ENCODE data around the gene GZMM.

The GZMM gene

GRCh38 chr19:547117-547516, 3.3 kb downstream of the GZMM start:
- TF ChIP-seq CTCF (IDR thresholded peaks at IDR 0.05) = no peak

GRCh38 chr19:547836-548720, 4.2 kb downstream of the GZMM start:
- Mint-ChIP-seq H3K27me3 (ENCODE audit: low read depth, poor library complexity) (no peaks in the 10 kb centered on the region), H3K36me3 (ENCODE audit: low read depth) (peaks cover 3% of the 10 kb centered on the region), H3K4me1 (peaks cover 18% of the 10 kb centered on the region), H3K27ac (no peak overlapping the region), H3K4me3 (no peak overlapping the region), H3K9me3 (no peaks in the 10 kb centered on the region)
- no peak for TF ChIP-seq CTCF (IDR thresholded peaks at IDR 0.05)
- no peak for DNase-seq

More at GRCh38 chr19:547117-547516, 3.3 kb downstream of the GZMM start:
- no peaks in the 10 kb centered on the region for H3K27me3 Mint-ChIP-seq (ENCODE audit: low read depth, poor library complexity)
- no peak overlapping the region for H3K27ac Mint-ChIP-seq
- peaks cover 18% of the 10 kb centered on the region for H3K4me1 Mint-ChIP-seq
- H3K4me3 Mint-ChIP-seq = no peak overlapping the region
- no peak for DNase-seq
- H3K9me3 Mint-ChIP-seq = no peaks in the 10 kb centered on the region
- peaks cover 4% of the 10 kb centered on the region for H3K36me3 Mint-ChIP-seq (ENCODE audit: low read depth)

- no peaks in the 10 kb centered on the region for H3K36me3 Mint-ChIP-seq (ENCODE audit: low read depth)
- TF ChIP-seq CTCF (IDR thresholded peaks at IDR 0.05) = no peak
- H3K4me3 Mint-ChIP-seq = no peak overlapping the region
- peaks cover under 1% of the 10 kb centered on the region for H3K27me3 Mint-ChIP-seq (ENCODE audit: low read depth, poor library complexity)
- H3K27ac Mint-ChIP-seq = no peak overlapping the region
- H3K9me3 Mint-ChIP-seq = no peaks in the 10 kb centered on the region
- peaks cover 13% of the 10 kb centered on the region for H3K4me1 Mint-ChIP-seq
- DNase-seq = no peak
Measured at GRCh38 chr19:548886-549830, 5.3 kb downstream of the GZMM start.

- no peak for TF ChIP-seq CTCF (IDR thresholded peaks at IDR 0.05)
- H3K4me1 Mint-ChIP-seq = peaks cover 28% of the 10 kb centered on the region
- peaks cover 4% of the 10 kb centered on the region for H3K9me3 Mint-ChIP-seq
- no peak overlapping the region for H3K4me3 Mint-ChIP-seq
- no peak overlapping the region for H3K27ac Mint-ChIP-seq
- no peak for DNase-seq
- peaks cover 3% of the 10 kb centered on the region for H3K36me3 Mint-ChIP-seq (ENCODE audit: low read depth)
- peaks cover 9% of the 10 kb centered on the region for H3K27me3 Mint-ChIP-seq (ENCODE audit: low read depth, poor library complexity)
Measured at GRCh38 chr19:554817-555216, 11.0 kb downstream of the GZMM start.

GRCh38 chr19:555474-555808, 11.6 kb downstream of the GZMM start:
- TF ChIP-seq CTCF (IDR thresholded peaks at IDR 0.05) = no peak
- Mint-ChIP-seq H3K4me3 (no peak overlapping the region), H3K4me1 (peaks cover 32% of the 10 kb centered on the region), H3K27ac (no peak overlapping the region), H3K36me3 (ENCODE audit: low read depth) (peaks cover 8% of the 10 kb centered on the region), H3K9me3 (peaks cover 7% of the 10 kb centered on the region), H3K27me3 (ENCODE audit: low read depth, poor library complexity) (peaks cover 11% of the 10 kb centered on the region)
- no peak for DNase-seq

All from nephron progenitor cell (in vitro differentiated cells).